ENCODE data around the gene PARD6B.
"Not testable (repeated sequence)": the region's sequence is repeated elsewhere in the genome, so short reads cannot be mapped to it uniquely, and the experiment has no call there.

The PARD6B gene

DNA sequence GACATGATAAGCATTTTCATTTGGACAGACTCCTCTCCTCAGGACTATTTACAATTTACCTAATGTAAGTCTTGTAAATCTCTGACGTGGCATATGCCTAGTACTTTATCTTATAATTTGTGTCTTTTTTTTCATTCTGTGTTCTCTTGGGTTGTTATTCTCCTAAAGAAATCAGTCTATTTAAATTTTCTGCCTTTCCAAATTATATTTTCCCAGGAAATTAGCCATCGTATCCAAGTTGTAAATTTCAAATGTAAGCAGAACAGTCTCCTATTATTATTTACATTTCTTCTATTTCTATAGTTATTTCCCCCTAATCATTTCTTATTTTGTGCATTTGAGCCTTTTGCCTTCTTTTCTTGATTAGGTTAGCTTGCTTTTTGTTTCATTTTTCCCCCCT lies 46.0 kb downstream of the PARD6B start:
- DNase-seq = no peak

DNA sequence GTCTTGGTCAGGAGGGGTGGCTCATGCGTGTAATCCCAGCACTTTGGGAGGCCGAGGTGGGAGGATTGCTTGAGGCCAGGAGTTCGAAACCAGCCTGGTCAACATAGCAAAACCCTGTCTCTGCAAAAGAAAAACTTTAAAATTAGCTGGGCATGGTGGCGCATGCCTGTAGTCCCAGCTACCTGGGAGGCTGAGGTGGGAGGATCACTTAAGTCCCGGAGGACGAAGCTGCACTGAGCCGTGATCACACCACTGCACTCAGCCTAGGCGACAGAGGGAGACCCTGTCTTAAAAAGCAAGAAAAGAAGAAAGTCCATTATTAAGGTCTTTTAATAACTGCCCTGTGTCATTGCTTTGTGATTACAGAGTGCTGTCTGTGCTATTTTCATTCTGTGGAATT lies 47.6 kb downstream of the PARD6B start:
- not testable (repeated sequence) for DNase-seq

GRCh38 chr20:50783390-50783789 lies 52.0 kb downstream of the PARD6B start:
- DNase-seq = no peak

GRCh38 chr20:50783903-50784302 lies 52.5 kb downstream of the PARD6B start:
- no peak for DNase-seq

- DNase-seq = no peak
Measured at GRCh38 chr20:50784464-50784863, 53.1 kb downstream of the PARD6B start.

GRCh38 chr20:50786703-50787102 lies 55.3 kb downstream of the PARD6B start:
- DNase-seq = no peak

DNA sequence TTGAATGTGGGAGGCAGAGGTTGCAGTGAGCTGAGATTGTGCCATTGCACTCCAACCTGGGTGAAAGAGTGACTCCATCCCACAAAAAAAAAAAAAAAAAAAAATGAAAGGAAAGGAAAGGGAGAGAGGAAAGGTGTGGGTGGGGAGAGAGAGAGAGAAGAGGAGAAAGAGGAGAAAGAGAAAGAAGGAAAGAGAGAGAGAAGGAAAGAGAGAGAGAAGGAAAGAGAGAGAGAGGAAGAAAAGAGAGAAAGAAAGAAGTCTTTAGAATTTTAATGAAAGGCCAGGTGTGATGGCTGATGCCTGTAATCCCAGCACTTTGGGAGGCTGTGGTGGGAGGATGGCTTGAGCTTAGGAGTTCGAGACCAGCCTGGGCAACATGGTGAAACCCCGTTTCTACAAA lies 55.8 kb downstream of the PARD6B start:
- no peak for DNase-seq

- no peak for DNase-seq
Measured at GRCh38 chr20:50788045-50788991, 56.9 kb downstream of the PARD6B start.

DNA sequence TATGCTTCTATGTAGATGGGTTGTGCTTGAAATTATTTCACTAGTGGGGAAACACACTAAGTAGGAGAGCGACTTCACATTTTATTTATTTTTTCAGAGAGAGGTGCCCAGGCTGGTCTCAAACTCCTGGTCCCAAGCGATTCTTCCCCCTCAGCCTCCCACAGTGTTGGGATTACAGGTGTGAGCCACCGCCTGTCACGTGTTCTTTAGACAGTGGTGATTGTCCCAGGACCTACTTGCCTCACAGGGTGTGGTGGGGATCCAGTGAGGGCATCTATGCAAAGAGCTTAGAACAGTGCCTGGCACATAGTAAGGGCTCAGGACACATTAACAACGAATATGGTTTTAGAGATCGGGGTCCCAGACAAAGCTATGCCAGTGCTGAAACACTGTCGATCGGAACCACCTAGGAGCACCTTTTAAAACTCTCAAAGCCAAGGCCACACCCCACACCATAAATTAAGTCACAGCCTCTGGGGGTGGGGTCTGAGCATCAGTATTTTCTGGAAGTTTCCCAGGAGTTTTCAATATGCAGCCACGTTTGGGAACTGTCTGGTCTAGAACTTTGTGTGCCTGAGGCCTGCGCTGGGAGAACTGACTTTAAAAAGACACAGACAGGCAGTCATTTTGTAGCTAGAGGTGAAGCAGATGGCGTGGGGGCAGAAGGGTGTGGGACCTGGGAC lies 58.7 kb downstream of the PARD6B start:
- DNase-seq = no peak

- DNase-seq = peak; percentile 94
Measured at GRCh38 chr20:50790651-50791277, 59.4 kb downstream of the PARD6B start.

- DNase-seq = no peak
Measured at GRCh38 chr20:50792708-50793574, 61.6 kb downstream of the PARD6B start.

DNA sequence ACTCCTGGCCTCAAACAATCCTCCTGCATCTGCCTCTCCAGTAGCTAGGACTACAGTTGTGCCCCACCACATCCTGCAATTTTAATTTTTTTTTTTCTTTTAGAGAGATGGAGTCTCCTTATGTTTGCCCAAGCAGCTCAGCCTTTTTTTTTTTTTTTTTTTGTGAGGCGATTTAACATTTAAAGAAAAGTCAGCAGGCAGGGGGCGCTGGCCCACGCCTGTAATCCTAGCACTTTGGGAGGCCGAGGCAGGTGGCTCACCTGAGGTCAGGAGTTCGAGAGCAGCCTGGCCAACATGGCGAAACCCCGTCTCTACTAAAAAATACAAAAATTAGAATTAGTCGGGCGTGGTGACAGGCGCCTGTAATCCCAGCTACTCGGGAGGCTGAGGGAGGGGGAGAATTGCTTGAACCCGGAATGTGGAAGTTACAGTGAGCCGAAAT lies 62.2 kb downstream of the PARD6B start:
- not testable (repeated sequence) for DNase-seq

- no peak for DNase-seq
Measured at GRCh38 chr20:50794181-50794845, 62.9 kb downstream of the PARD6B start.

- DNase-seq = peak; percentile 90
Measured at GRCh38 chr20:50794846-50795634, 63.7 kb downstream of the PARD6B start, which contains the start of gene BCAS4. BCAS4 (plus strand) TSS chr20:50795061; CDS start chr20:50795084, 23 bp downstream.

DNA sequence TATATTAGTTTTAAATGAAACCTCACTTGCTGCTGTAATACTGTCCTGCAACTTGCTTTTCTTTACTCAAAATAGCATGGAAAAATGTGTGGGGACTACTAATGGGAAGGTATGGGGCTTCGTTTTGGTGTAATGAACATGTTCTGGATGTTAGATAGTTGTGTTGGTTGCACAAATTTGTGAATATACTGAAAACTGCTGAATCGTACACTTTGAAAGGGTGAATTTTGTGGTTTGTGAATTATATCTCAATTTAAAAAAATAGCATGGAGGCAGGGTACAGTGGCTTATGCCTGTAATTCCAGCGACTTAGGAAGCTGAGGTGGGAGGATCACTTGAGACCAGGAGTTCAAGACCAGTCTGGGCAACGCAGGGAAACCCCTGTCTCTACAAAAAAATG lies 65.8 kb downstream of the PARD6B start:
- no peak for DNase-seq

DNA sequence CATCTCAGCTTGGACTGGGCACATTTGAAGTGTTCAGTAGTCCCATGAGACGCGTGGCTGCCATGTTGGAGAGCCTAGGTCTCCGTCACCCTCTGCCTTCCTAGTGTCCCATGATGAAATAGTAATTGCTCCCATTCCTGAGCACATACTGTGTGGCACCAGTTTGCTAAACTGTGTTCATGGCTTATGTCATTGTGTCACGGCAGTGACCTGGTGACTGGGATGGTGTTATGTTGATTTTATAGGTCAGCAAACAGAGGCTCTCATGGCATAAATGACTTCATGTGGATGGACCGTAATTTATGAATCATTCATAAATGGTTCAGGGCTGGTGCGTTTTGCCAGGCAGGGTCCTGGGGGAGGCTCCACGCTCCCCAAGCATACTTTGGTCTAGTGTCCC lies 67.3 kb downstream of the PARD6B start:
- DNase-seq = no peak

DNA sequence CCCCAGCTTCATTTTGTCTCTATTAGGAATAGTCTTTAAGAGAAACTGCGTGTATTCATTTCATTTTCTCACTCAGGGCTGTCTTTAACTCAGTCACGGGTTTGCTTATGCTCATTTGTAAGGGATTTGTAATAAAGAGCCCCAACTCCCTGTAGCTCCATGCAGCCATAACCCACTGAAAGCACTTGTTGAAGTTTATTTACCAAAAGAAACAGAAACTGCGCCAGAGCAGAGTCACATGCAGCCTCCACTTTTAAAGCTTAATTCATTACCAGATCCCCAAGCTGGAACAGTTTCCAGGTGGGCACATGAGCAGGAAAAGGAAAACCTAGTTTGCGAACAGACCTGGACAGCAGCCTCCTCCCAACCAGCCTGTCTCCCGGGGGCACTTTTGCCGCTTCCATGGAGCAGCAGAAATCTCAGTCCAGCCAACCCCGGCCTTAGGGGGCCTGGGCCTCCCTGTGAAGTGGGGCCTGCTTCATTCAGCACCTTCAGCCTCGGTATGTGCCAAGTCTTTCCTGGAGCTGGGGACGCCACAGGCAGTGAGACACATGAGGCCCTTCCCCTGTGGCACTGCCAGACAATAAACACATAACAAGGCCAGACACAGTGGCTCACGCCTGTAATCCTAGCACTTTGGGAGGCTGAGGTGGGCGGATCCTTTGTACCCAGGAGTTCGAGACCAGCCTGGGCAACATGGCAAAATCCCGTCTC lies 68.0 kb downstream of the PARD6B start:
- DNase-seq = no peak

- no peak for DNase-seq
Measured at GRCh38 chr20:50799890-50800550, 68.6 kb downstream of the PARD6B start.

- not testable (repeated sequence) for DNase-seq
Measured at GRCh38 chr20:50800986-50801746, 69.8 kb downstream of the PARD6B start.
